Activated naive CD4-positive, alpha-beta T cell treated with anti-CD3 and anti-CD28 coated beads, Interleukin-2, amount 10 ng/mL, durations not matched to agents 7 days and 5 days (primary cell): ENCODE measurements around the gene TRNP1.
"Not testable (repeated sequence)": the region's sequence is repeated elsewhere in the genome, so short reads cannot be mapped to it uniquely, and the experiment has no call there.

Experiments
- CTCF ChIA-PET: fragments of 350-600 bp; sonication (Branson Sonifier 250); formaldehyde crosslinking; loops from one replicate; lab custom pipeline; 2021; ENCODE audit warnings: antibody characterized with exemption; lab: Charles Lee
- DNase-seq: peaks from one replicate; pipeline ENCODE4 v3.0.0-alpha.2; 2020
- H3K27ac Mint-ChIP-seq: one replicate; pipeline ENCODE4 v1.8.0; 2021; ENCODE audit warnings: mild to moderate bottlenecking, moderate library complexity, mixed read lengths
- H3K27me3 Mint-ChIP-seq: one replicate; pipeline ENCODE4 v1.8.0; 2021; ENCODE audit warnings: mild to moderate bottlenecking, mixed read lengths
- H3K36me3 Mint-ChIP-seq: one replicate; pipeline ENCODE4 v1.8.0; 2021; ENCODE audit warnings: mixed read lengths
- H3K4me1 Mint-ChIP-seq: one replicate; pipeline ENCODE4 v1.8.0; 2021; ENCODE audit warnings: mixed read lengths
- H3K4me3 Mint-ChIP-seq: one replicate; pipeline ENCODE4 v1.8.0; 2021; ENCODE audit warnings: mild to moderate bottlenecking, moderate library complexity, mixed read lengths
- H3K9me3 Mint-ChIP-seq: one replicate; pipeline ENCODE4 v1.8.0; 2021; ENCODE audit warnings: mixed read lengths

TRNP1 gene

GRCh38 chr1:26984291-26984690 is 9.2 kb upstream of the TRNP1 start:
- no peak overlapping the region for H3K4me3 Mint-ChIP-seq
- H3K4me1 Mint-ChIP-seq, result no peaks in the 10 kb centered on the region
- DNase-seq, result no peak
- no peaks in the 10 kb centered on the region for H3K9me3 Mint-ChIP-seq
- peaks cover 71% of the 10 kb centered on the region for H3K27me3 Mint-ChIP-seq
- H3K27ac Mint-ChIP-seq, result no peak overlapping the region
- H3K36me3 Mint-ChIP-seq, result no peaks in the 10 kb centered on the region
- CTCF ChIA-PET, result no interaction called here

- Mint-ChIP-seq H3K36me3 (no peaks in the 10 kb centered on the region), H3K4me1 (peaks cover 4% of the 10 kb centered on the region), H3K9me3 (no peaks in the 10 kb centered on the region), H3K4me3 (no peak overlapping the region), H3K27me3 (peaks cover 74% of the 10 kb centered on the region), H3K27ac (no peak overlapping the region)
- CTCF ChIA-PET, result interaction anchor here (1.0 kb wide), 1 partner anchor 20 kb away, joined by 4 read pairs; no protein-coding TSS in a partner anchor
- no peak for DNase-seq
Measured at GRCh38 chr1:26986658-26987057, 6.8 kb upstream of the TRNP1 start.

- peaks cover 83% of the 10 kb centered on the region for H3K27me3 Mint-ChIP-seq
- H3K9me3 Mint-ChIP-seq, CTCF ChIA-PET, H3K27ac Mint-ChIP-seq, H3K36me3 Mint-ChIP-seq, H3K4me3 Mint-ChIP-seq, DNase-seq: not testable (repeated sequence)
- H3K4me1 Mint-ChIP-seq, result peaks cover 16% of the 10 kb centered on the region
Measured at GRCh38 chr1:26989403-26990109, 3.9 kb upstream of the TRNP1 start.

- Mint-ChIP-seq H3K9me3 (no peaks in the 10 kb centered on the region), H3K36me3 (no peaks in the 10 kb centered on the region), H3K4me1 (peaks cover 16% of the 10 kb centered on the region), H3K27me3 (peaks cover 97% of the 10 kb centered on the region), H3K4me3 (no peak overlapping the region), H3K27ac (no peak overlapping the region)
- CTCF ChIA-PET, result interaction anchor here (3.2 kb wide), 1 partner anchor 24 kb away, joined by 14 read pairs; no protein-coding TSS in a partner anchor
- DNase-seq, result no peak
Measured at GRCh38 chr1:26991310-26992116, 2.0 kb upstream of the TRNP1 start.

GRCh38 chr1:26994020-26994786 is 711 bp downstream of the TRNP1 start:
- H3K27me3 Mint-ChIP-seq, result peaks cover 98% of the 10 kb centered on the region
- peaks cover 22% of the 10 kb centered on the region for H3K4me1 Mint-ChIP-seq
- H3K27ac Mint-ChIP-seq, result no peak overlapping the region

GRCh38 chr1:26994787-26995517 is 1.5 kb downstream of the TRNP1 start:
- no peak for DNase-seq
- Mint-ChIP-seq H3K9me3 (no peaks in the 10 kb centered on the region), H3K36me3 (no peaks in the 10 kb centered on the region), H3K27ac (no peak overlapping the region), H3K4me1 (peaks cover 22% of the 10 kb centered on the region), H3K4me3 (peak overlapping the region; percentile 70), H3K27me3 (peaks cover 98% of the 10 kb centered on the region)
- CTCF ChIA-PET, result interaction anchor here (0.7 to 4.0 kb wide), 7 partner anchors 9 to 108 kb away, joined by 3 to 21 read pairs (median 5); no protein-coding TSS in a partner anchor

More at GRCh38 chr1:26994020-26994786, 711 bp downstream of the TRNP1 start:
- peak overlapping the region; percentile 70 for H3K4me3 Mint-ChIP-seq
- no peaks in the 10 kb centered on the region for H3K9me3 Mint-ChIP-seq
- H3K36me3 Mint-ChIP-seq, result no peaks in the 10 kb centered on the region
- CTCF ChIA-PET, result interaction anchor here (1.1 to 3.5 kb wide), 5 partner anchors 15 to 109 kb away, joined by 3 to 21 read pairs (median 9); no protein-coding TSS in a partner anchor
- DNase-seq, result peak; percentile 45

- Mint-ChIP-seq H3K27ac (no peak overlapping the region), H3K4me1 (peaks cover 22% of the 10 kb centered on the region), H3K9me3 (no peaks in the 10 kb centered on the region), H3K4me3 (no peak overlapping the region), H3K27me3 (peaks cover 98% of the 10 kb centered on the region), H3K36me3 (no peaks in the 10 kb centered on the region)
- CTCF ChIA-PET, result interaction anchor here (1.2 to 4.0 kb wide), 8 partner anchors 13 to 119 kb away, joined by 3 to 35 read pairs (median 10); partner anchors contain the start of gene TENT5B
- DNase-seq, result no peak
Measured at GRCh38 chr1:26996024-26996423, 2.5 kb downstream of the TRNP1 start.

GRCh38 chr1:26996665-26997064 is 3.2 kb downstream of the TRNP1 start:
- no peak overlapping the region for H3K4me3 Mint-ChIP-seq
- H3K27ac Mint-ChIP-seq, result no peak overlapping the region
- peaks cover 98% of the 10 kb centered on the region for H3K27me3 Mint-ChIP-seq
- DNase-seq, result no peak
- no peaks in the 10 kb centered on the region for H3K36me3 Mint-ChIP-seq
- CTCF ChIA-PET, result interaction anchor here (0.7 to 4.0 kb wide), 16 partner anchors 12 to 176 kb away, joined by 3 to 35 read pairs (median 5); partner anchors contain the start of gene TENT5B
- no peaks in the 10 kb centered on the region for H3K9me3 Mint-ChIP-seq
- peaks cover 18% of the 10 kb centered on the region for H3K4me1 Mint-ChIP-seq

- H3K27ac Mint-ChIP-seq, result no peak overlapping the region
- no peak for DNase-seq
- peaks cover 8% of the 10 kb centered on the region for H3K4me1 Mint-ChIP-seq
- H3K9me3 Mint-ChIP-seq, result no peaks in the 10 kb centered on the region
- CTCF ChIA-PET, result interaction anchor here (0.5 to 4.0 kb wide), 14 partner anchors 10 to 384 kb away, joined by 3 to 35 read pairs (median 5); partner anchors contain the start of gene CD164L2
- H3K4me3 Mint-ChIP-seq, result no peak overlapping the region
- H3K27me3 Mint-ChIP-seq, result peaks cover 94% of the 10 kb centered on the region
- H3K36me3 Mint-ChIP-seq, result no peaks in the 10 kb centered on the region
Measured at GRCh38 chr1:26998429-26999300, 5.2 kb downstream of the TRNP1 start.

- Mint-ChIP-seq H3K4me1 (peaks cover 7% of the 10 kb centered on the region), H3K36me3 (no peaks in the 10 kb centered on the region), H3K27ac (no peak overlapping the region), H3K9me3 (no peaks in the 10 kb centered on the region), H3K4me3 (no peak overlapping the region), H3K27me3 (peaks cover 95% of the 10 kb centered on the region)
- CTCF ChIA-PET, result no interaction called here
- no peak for DNase-seq
Measured at GRCh38 chr1:26999440-26999987, 6.0 kb downstream of the TRNP1 start.

- Mint-ChIP-seq H3K4me3 (no peak overlapping the region), H3K4me1 (peaks cover 6% of the 10 kb centered on the region), H3K36me3 (no peaks in the 10 kb centered on the region), H3K27me3 (peaks cover 87% of the 10 kb centered on the region), H3K27ac (no peak overlapping the region), H3K9me3 (no peaks in the 10 kb centered on the region)
- CTCF ChIA-PET, result interaction anchor here (1.9 kb wide), 1 partner anchor 44 kb away, joined by 6 read pairs; no protein-coding TSS in a partner anchor
- DNase-seq, result no peak
Measured at GRCh38 chr1:27000090-27000816, 6.8 kb downstream of the TRNP1 start.
